ENCODE results near the gene IGFBP5.

The IGFBP5 gene

GRCh38 chr2:216644842-216645635, 50.3 kb downstream of the IGFBP5 start:
- no peak for DNase-seq (ENCODE audit: low read depth in 2 of 2)

DNA sequence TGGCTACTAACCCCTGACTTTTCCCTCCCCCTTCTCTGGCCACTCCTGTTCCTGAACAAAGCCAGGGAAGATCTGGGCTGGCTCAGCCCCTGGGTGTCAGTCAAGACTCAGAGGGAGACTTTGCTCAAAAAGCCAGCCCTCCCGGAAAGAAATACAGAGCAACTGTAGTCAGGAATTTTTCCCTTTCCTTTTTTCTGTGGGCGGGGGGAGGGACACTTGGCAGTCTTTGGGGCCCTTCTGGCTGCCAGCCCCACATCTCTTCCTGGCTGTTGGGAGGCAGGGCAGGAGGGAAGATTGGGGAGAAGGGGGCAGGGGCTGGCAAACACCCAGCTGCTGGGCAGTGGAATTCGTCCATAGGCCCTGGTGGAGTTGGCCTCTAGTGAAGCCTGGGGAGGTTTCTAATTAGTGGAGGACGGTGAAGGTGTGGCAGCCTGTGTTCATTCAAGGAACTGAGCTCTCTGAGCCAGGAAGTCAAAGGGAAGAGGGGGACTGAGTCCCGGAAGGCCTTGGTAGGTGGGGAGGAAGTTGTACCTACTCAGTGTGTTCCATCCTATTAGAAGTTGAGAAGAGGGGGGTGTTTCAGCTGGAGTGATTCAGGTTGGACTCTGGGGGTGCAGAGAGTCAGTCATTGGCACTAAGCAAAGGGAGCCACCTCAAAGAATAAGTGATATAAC, 51.2 kb downstream of the IGFBP5 start:
- DNase-seq (ENCODE audit: low read depth in 2 of 2), result no peak

DNA sequence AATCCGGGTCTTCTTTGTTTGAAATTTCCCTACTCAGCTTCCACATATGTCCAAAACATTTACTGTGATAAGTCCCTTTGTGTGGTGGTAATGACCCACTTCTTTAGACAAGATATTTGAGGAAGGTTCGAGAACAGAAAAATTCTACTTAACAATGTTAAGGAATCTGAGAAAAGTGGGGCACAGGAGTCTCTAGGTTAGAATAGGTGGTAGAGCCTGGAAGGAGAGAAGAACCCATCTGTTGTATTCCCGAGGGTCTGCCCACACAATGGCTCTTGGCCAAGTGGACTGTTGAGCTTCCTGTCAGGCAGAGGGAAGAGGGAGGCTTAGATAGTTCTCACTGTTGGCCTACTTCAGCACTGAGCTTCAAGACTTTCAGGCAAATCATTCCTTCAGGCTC, 57.9 kb downstream of the IGFBP5 start:
- no peak for DNase-seq (ENCODE audit: low read depth in 2 of 2)

DNA sequence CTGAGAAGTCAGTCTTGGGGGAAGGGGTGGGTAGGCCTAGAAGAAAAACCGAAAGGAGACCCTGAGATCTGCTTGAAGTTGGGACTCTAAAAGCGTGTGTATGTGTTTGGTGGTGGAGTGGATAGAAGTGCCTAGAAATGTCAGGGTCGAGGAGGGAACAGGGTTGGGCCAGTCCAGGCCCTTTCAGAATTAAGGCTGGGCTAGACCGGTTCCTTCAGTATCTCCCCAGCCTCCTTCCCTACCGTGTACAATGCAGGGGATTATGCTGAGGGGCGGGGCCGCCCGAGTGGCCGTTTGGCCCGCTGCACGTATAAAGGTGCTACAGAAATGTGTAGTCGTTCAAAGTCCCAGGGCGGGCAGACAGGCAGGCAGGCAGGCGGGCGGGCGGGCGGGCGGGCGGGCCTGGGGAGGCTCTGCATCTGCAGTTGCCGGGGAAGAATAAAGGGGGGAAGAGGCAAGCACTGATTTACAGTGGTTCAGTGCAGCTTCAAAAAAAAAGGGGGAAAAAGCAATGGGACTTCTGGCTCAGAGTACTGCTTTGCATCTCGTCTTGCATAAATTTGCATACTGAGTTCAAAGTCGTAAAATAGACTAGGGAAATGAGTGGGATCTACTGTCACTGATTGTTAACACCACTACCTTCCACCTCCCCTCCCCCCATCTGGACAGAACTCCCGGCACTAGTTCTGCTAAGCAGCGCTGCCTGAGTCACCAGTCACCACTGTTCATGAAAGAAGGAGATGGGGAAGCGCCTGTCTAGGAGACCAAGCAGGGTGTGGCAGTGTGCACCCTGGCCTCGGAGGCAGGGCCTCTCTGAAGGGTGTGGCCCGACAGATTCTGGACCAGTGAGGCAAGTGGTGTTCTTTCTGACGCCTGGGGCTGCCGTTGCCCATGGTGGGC, 58.5 kb downstream of the IGFBP5 start:
- DNase-seq (ENCODE audit: low read depth in 2 of 2), result no peak

DNA sequence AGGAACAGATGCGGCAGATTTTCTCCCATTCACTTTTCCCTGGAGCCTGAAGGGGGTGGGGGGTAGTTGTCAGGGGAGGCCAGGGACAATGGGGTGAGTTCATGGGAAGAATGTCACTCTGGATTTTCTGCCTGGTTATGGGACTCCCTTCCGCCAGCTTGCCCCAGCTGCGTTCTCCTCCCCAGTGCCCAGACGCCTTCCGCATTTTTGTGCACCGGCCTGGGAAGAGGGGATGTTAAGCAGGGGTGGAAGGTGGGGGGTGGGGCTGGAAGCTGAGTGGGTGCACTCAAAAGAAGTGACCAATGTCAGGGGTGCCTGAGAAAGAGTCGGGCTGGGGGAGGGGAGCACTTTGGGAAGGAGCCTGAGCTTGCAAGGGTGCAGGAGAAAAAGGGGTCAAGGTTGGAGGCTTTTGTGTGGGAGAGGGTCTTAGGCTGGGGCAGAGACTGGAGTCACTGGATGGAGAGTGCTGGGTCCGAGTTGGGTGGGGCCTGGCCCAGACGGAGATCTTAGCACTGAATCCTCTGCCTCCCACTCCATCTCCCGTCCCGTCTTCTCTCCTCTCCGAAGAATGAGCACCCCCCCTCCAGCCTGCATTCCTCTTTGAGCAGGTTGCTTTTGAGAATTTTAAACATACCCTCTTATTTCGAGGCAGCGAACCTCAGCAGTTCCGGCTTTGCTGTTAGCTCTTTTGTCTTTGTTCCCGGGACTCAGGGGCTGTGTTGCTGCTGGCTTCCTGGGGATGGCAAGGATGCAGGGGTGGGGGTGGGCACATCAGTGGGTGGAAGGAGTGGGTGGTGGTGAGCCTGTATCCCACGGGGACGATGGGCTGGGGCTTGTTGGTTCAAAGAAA, 59.4 kb downstream of the IGFBP5 start:
- no peak for DNase-seq (ENCODE audit: low read depth in 2 of 2)

- DNase-seq (ENCODE audit: low read depth in 2 of 2), result no peak
Measured at GRCh38 chr2:216635171-216635570, 60.2 kb downstream of the IGFBP5 start.

DNA sequence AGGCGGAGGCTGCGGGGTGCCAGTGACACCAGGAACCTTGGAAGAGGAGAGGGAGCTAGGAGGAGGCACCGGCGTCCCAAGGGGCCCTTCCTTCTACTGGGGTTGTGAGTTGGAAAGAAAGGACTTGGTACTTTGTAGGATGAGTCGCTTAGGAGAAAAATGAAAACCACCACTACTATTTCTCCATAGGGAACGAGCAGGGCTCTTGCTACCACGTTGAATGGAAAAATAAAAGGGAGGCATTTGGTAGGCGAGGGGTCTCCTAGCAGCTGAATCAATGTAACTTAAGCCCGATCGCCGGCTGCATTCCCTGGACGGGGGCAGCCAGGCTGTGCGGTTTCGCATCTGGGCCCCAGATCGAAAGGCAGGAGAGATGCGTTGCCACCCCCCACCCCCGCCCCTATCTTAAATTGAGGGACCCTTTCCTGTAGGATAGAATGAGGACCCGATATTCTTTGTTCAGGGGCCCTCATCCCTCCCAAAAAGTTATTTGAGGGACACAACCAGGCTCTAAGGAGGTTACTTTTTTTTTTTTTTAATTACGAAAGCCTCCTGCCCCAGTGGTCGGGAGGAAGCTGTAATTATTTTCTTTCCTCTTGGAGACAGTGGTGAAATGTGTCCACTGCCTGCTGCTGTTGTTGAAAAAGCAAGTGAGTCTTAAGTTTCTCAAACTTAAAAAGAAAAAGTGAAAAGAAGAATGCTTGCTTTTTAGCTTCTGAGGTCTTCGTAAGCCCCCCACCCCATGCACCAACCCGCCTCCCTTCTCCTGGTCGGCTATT, 60.8 kb downstream of the IGFBP5 start:
- DNase-seq (ENCODE audit: low read depth in 2 of 2), result no peak

DNA sequence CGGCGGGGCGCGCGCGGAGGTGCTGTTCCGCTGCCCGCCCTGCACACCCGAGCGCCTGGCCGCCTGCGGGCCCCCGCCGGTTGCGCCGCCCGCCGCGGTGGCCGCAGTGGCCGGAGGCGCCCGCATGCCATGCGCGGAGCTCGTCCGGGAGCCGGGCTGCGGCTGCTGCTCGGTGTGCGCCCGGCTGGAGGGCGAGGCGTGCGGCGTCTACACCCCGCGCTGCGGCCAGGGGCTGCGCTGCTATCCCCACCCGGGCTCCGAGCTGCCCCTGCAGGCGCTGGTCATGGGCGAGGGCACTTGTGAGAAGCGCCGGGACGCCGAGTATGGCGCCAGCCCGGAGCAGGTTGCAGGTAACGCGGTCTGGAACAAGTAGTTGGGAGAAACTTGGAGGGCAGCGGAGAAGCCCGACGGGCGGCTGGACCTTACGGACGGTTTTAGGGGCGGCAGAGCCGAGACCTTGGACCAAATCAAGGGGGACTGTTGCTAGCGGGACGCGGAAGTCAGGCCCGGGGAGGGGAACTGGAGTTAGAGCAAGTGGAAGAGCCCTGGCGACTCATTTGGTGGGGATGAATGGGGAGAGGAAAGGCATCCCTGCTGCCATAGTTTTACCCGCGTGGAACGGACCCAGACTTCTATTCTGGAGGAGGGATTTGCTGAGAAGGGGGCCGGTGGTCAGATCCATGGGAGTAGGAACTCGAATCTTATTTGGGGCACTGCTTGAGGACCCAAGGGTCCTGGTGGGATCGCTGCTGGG, 61.6 kb downstream of the IGFBP5 start:
- no peak for DNase-seq (ENCODE audit: low read depth in 2 of 2)

DNA sequence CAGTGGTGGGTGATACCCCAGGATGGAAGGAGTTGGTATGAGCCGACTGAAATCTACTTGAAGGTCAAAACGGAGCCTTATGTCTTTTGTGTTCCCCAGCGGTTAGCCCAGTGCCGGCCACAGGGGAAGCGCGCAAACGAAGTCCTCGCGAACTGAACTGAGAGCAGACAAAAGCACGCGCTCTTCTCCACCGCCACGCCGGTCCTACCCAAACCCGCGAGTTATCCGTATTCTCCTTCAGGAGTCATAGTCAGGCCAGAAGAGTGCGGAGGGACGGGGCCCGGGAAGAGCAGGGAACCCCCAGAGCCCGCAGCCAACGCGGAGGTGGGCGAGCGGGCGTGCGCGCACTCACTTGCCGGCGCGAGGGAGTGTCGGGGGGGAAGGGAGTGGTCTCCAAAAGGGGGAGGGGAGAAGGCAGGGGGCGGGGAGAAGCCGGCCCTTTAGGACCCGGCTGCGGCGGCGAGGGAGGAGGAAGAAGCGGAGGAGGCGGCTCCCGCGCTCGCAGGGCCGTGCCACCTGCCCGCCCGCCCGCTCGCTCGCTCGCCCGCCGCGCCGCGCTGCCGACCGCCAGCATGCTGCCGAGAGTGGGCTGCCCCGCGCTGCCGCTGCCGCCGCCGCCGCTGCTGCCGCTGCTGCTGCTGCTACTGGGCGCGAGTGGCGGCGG, 62.3 kb downstream of the IGFBP5 start, which contains the start of gene IGFBP2:
Gene IGFBP2, plus strand, starts transcription at position 469 of the 664 bp plus-strand sequence. Its CDS starts 104 bp downstream, at position 573.
- no peak for DNase-seq (ENCODE audit: low read depth in 2 of 2)

GRCh38 chr2:216632346-216632951, 62.9 kb downstream of the IGFBP5 start:
- DNase-seq (ENCODE audit: low read depth in 2 of 2), result no peak

DNA sequence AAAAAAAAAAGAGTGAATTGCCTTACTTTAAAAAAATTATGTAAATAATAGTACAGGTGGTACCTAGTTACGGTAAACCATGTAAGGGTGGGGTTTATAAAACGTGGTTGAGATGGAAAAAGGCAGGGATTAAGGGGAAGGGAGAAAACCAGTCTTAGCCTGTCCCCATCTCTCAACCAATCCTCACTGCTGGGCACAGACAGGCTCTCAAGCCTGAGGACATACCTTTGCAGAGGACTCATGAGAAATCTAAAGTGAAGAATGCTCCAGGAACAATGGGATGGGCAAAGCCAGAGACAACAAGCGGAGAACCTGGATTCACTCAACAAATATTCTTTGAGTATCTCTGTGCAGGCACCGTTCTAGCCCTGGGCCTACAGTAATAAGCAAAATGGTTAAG, 65.6 kb downstream of the IGFBP5 start:
- DNase-seq (ENCODE audit: low read depth in 2 of 2), result no peak

DNA sequence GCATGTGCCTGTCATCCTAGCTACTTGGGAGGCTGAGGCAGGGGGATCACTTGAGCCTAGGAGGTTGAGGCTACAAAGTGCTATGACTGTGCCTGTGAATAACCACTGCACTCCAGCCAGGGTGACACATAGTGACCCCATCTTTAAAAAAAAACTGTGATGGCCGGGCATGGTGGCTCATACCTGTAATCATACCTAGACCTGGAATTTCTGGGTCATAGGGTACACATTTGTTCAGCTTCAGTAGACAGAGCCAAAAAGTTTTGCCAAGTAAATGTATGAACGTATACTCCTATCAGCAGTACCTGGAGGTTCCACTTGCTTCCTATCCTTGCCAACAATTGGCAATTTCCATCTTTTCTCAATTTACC, 68.5 kb downstream of the IGFBP5 start:
- no peak for DNase-seq (ENCODE audit: low read depth in 2 of 2)

DNA sequence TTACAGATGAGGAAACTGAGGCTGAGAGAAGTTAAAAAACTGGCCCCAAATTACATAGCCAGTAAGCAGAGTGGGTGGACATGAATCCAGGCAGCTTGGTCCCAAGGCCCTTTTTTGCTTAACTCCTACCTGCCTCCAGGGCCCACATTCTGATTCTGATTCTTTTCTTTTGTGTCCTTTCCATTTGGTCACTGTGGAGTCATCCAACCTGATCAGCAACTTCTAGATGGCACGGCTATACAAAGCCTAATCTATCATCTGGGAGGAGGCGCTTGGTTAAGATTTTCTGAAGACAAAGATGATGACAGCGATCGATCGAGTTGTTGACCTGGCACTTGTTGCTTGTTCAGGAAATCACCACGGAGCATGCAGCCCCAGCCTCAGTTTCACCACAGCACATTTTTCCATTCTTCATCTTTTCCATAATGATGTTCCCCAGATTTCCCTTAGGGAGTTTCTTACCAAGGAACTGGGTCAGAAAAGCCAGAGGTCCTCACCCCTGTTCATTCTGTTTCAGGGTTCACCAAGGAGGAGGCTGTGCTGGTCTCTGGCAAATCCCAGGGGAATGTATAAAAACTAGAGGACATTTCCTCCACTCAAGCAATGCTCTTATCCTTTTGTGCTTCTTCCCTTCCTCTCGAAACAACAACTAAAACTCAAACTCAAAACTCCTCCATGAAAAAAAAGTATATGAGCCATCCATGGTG, 69.0 kb downstream of the IGFBP5 start:
- DNase-seq (ENCODE audit: low read depth in 2 of 2), result no peak

DNA sequence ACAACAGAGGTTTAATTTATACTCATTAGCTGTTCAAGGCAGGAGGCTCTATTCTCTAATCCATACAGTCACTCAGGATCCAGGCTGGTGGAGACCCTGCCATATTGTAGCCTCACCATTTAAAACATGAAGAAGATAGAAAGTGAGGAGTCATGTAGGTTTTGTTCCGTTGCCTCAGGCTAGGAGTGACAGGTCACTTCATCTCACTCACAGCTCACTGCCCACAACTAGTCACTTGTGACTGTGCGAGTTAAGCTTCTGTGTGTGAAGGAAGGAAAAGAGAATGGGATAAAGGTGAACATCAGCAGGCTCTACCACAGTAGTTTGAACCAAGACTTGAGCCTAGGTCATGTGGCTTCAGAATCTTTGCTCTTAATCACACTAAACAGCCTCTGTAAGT, 71.1 kb downstream of the IGFBP5 start:
- no peak for DNase-seq (ENCODE audit: low read depth in 2 of 2)

DNA sequence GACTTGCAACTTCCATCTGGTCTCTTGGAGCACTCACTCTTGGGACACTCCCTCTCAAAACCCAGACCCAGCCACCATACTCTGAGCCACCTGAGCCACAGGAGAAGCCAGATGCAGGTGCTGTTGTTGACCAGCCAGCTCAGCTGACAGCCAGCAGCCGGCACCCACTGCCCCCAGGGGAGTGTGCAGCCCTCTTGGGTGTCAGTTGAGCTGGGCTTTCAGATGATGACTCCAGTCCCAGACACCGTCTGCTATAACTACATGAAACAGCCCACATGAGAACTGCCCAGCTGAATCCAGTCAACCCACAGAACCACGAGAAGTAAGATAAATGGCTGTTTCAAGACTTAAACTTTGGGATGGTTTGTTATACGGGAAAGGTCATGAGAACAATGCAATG, 72.8 kb downstream of the IGFBP5 start:
- no peak for DNase-seq (ENCODE audit: low read depth in 2 of 2)
